HFFc6 (cell line): Measurements from ENCODE around the gene STX8. TPM values are rescaled to one million over a fixed set of nuclear protein-coding genes. Genes with fewer than 3 reads are reported as not detected.

ENCODE experiments used
- DNase-seq: peaks from one replicate; pipeline ENCODE4 v3.0.0-alpha.2; 2018
- H3K27ac Mint-ChIP-seq: 2 replicates; pipeline ENCODE4 v1.8.0; 2020; ENCODE audit warnings: mild to moderate bottlenecking, mixed read lengths
- H3K27me3 Mint-ChIP-seq: 2 replicates; pipeline ENCODE4 v1.8.0; 2021; ENCODE audit warnings: mild to moderate bottlenecking, moderate library complexity, mixed read lengths; ENCODE audit not compliant: insufficient read depth
- H3K36me3 Mint-ChIP-seq: 2 replicates; pipeline ENCODE4 v1.8.0; 2021; ENCODE audit warnings: low read depth, mixed read lengths
- H3K4me1 Mint-ChIP-seq: 2 replicates; pipeline ENCODE4 v1.8.0; 2020; ENCODE audit warnings: low read depth, mixed read lengths
- H3K4me3 Mint-ChIP-seq: 2 replicates; pipeline ENCODE4 v1.8.0; 2020; ENCODE audit warnings: mild to moderate bottlenecking, moderate library complexity, mixed read lengths
- H3K9me3 Mint-ChIP-seq: 2 replicates; pipeline ENCODE4 v1.8.0; 2020; ENCODE audit warnings: mild to moderate bottlenecking, mixed read lengths
- total RNA-seq, 6 experiments: library from RNA; stranded (reverse); fragmentation: NEBNext Ultra II Directional; extraction: Animal tissue kit (Norgen Biotek cat#: 25700); gene quantifications; 2 replicates in 1 of 6; 3 replicates in 5 of 6; pipeline ENCODE4 v1.2.3, GENCODE V29; 2021
- TF ChIP-seq, protein P1 (sequence below): fragments of 200-600 bp; sonication (generic); IDR thresholded peaks from 2 replicates; pipeline ENCODE4 v1.5.0; 2021; ENCODE audit warnings: antibody characterized with exemption, mild to moderate bottlenecking

Gene STX8
- total RNA-seq, 6 experiments from 2014 or later: 48.9 to 73.8 (median 60.9) TPM

DNA sequence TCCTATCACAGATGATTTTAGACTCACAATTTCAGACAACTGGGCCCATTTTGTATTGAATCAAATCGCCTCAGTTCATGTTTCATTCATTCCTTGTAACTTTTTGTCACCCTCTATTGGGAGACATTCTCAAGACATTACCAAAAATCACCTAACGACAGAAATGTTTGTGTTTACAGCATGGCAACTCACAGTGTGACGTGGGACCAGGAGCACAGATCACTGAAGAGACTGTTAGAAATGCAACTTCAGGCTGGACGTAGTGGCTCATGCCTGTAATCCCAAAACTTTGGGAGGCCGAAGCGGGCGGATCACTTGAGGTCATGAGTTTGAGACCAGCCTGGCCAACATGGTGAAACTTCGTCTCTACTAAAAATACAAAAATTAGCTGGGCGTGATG is 304.7 kb downstream of the STX8 start:
- TF ChIP-seq, protein P1, sequence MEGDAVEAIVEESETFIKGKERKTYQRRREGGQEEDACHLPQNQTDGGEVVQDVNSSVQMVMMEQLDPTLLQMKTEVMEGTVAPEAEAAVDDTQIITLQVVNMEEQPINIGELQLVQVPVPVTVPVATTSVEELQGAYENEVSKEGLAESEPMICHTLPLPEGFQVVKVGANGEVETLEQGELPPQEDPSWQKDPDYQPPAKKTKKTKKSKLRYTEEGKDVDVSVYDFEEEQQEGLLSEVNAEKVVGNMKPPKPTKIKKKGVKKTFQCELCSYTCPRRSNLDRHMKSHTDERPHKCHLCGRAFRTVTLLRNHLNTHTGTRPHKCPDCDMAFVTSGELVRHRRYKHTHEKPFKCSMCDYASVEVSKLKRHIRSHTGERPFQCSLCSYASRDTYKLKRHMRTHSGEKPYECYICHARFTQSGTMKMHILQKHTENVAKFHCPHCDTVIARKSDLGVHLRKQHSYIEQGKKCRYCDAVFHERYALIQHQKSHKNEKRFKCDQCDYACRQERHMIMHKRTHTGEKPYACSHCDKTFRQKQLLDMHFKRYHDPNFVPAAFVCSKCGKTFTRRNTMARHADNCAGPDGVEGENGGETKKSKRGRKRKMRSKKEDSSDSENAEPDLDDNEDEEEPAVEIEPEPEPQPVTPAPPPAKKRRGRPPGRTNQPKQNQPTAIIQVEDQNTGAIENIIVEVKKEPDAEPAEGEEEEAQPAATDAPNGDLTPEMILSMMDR: no peak
- Mint-ChIP-seq H3K4me3 (no peak overlapping the region), H3K27me3 (no peaks in the 10 kb centered on the region), H3K27ac (no peak overlapping the region), H3K36me3 (peaks cover 9% of the 10 kb centered on the region; the same call in 1 of the 2 replicates), H3K4me1 (no peaks in the 10 kb centered on the region), H3K9me3 (peaks cover 14% of the 10 kb centered on the region)
- no peak for DNase-seq

DNA sequence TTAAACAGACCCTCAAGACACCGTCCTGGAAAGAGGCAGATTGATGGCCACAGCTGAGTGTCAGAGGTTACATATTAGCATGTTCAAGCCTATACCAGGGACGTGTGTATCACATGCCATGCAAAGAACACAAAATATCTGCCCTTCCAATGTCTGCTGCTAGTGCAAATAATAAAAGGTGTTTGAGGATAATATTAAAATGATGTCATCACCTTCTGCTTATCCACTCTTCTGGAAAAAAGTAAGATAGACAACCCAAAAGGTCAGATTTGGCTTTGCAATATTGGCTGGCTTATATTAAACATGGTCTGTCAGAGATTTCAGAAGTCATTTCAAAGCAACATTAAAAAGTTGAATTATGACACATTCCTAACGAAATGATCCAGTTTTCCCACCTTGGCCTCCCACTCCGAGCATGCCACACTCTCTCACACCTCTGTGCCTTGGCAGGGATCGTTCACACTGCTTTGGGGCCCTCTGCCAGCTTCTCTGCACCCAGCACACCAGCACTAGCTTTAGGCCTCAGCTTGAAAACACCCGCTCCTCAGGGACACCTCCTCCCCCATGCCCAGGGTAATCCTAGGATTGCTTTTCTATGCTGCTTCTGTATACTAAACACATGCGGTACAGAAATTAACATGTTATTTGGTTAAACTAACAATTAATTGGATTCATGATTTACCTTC is 306.1 kb downstream of the STX8 start:
- peaks cover 14% of the 10 kb centered on the region; the same call in 1 of the 2 replicates for H3K36me3 Mint-ChIP-seq
- no peaks in the 10 kb centered on the region for H3K4me1 Mint-ChIP-seq
- no peak for DNase-seq
- TF ChIP-seq, protein P1: no peak
- no peak overlapping the region for H3K4me3 Mint-ChIP-seq
- no peaks in the 10 kb centered on the region for H3K27me3 Mint-ChIP-seq
- H3K9me3 Mint-ChIP-seq: peaks cover 8% of the 10 kb centered on the region; the same call in 1 of the 2 replicates
- no peak overlapping the region for H3K27ac Mint-ChIP-seq

DNA sequence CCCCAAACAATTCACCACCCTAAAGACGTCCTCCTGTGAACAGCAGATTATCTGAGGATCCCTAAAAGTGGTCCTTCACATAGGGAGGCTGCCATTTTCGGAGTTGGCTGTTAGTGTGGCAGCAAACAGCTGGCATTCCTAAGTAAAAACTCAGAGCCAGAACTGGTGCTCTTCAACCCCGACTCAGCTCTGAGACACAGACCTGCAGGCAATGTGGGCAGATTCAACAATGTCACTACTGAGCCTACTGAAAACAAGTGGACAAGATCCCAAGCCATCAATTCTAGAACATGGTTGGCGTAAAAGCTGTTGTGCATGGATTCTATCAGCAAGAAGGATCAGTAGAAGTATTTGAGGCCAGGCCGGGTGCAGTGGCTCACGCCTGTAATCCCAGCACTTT is 307.1 kb downstream of the STX8 start:
- H3K4me1 Mint-ChIP-seq: no peaks in the 10 kb centered on the region
- H3K36me3 Mint-ChIP-seq: peaks cover 21% of the 10 kb centered on the region
- DNase-seq: no peak
- H3K9me3 Mint-ChIP-seq: peaks cover 8% of the 10 kb centered on the region
- H3K4me3 Mint-ChIP-seq: no peak overlapping the region
- H3K27me3 Mint-ChIP-seq: no peaks in the 10 kb centered on the region
- no peak overlapping the region for H3K27ac Mint-ChIP-seq
- TF ChIP-seq, protein P1: no peak

DNA sequence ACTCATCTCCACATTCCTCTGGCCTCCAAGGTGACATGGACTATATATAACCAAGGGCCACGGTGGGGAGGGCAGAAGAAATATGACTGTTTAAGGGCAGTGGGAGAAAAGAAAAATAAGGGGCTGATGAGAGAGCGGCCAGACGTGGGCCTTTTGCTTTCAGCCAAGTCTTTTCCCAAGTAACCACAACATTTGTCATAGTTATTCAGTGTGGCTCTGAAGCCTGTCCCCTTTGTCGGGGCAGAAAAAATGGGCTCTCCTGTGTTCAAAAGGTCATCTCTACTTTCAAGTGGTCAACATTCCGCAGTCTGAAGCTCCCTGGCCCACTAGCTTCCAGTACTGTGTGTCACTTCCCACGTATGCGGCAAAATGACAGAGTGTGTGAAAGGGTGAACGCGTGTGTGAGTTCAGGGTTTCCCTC is 308.9 kb downstream of the STX8 start:
- no peaks in the 10 kb centered on the region for H3K4me1 Mint-ChIP-seq
- DNase-seq: no peak
- H3K4me3 Mint-ChIP-seq: no peak overlapping the region
- peaks cover 8% of the 10 kb centered on the region for H3K9me3 Mint-ChIP-seq
- H3K27me3 Mint-ChIP-seq: no peaks in the 10 kb centered on the region
- TF ChIP-seq, protein P1: no peak
- H3K27ac Mint-ChIP-seq: no peak overlapping the region
- H3K36me3 Mint-ChIP-seq: peaks cover 23% of the 10 kb centered on the region

DNA sequence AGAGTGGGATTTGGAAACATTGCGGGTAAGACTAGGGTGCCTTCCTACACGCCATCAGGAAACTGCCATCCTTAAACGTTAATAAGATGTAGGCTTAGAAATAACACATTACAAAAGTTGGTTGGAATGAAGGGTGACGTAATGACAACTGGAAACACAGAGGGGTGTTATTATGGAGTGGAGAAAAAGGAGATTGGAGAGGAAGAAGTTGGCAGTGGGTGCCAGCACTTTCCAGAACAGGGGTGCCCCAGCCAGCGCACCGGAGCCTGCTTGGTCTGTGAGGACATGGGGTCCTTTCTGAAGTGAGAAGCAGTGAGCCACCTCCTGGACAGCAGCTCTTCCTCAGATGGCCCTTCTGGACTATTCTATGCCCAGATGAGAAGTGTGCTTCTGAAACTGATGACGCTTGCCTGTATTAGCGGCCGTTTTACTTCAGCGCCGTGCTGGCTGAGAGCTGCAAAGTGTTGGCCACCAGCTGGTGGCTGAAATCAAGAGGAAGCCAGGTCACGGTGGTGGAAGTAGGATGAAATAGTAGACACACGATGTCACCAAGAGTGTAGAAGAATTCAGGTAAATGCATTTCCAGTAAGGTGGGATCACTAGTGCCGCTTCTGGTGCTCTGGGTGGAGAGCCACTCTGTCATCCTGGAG is 309.5 kb downstream of the STX8 start:
- no peak for DNase-seq
- Mint-ChIP-seq H3K27ac (no peak overlapping the region), H3K9me3 (peaks cover 8% of the 10 kb centered on the region), H3K4me1 (no peaks in the 10 kb centered on the region), H3K27me3 (no peaks in the 10 kb centered on the region; the same call in 1 of the 2 replicates), H3K36me3 (peaks cover 23% of the 10 kb centered on the region), H3K4me3 (no peak overlapping the region)
- TF ChIP-seq, protein P1: no peak
